Stomach (tissue), 4 donors: ENCODE data around the gene UFSP1.

Experiments
- POLR2A ChIP-seq, 4 donors: fragments of 450-650 bp; IDR thresholded peaks; one replicate each; pipeline ENCODE4 v1.6.1; 2016; ENCODE audit warnings: antibody characterized with exemption in 4 of 4, control low read depth in 2 of 4, mild to moderate bottlenecking in 1 of 4, moderate library complexity in 1 of 4
- POLR2AphosphoS5 ChIP-seq, 3 donors: sonication (generic); formaldehyde crosslinking; IDR thresholded peaks; one replicate each; pipeline ENCODE4 v1.6.1; 2016; ENCODE audit warnings: antibody characterized with exemption in 3 of 3
- TF ChIP-seq, protein P1 (sequence below), 7 experiments: fragments of 450-650 bp in 4 of 7; fragments of 200-600 bp in 3 of 7; sonication (generic) in 3 of 7; IDR thresholded peaks; one replicate each; pipeline ENCODE4 v1.5.1; 2016 to 2019; ENCODE audit warnings: antibody characterized with exemption in 7 of 7, control low read depth in 2 of 7, mild to moderate bottlenecking in 1 of 7

DNA sequence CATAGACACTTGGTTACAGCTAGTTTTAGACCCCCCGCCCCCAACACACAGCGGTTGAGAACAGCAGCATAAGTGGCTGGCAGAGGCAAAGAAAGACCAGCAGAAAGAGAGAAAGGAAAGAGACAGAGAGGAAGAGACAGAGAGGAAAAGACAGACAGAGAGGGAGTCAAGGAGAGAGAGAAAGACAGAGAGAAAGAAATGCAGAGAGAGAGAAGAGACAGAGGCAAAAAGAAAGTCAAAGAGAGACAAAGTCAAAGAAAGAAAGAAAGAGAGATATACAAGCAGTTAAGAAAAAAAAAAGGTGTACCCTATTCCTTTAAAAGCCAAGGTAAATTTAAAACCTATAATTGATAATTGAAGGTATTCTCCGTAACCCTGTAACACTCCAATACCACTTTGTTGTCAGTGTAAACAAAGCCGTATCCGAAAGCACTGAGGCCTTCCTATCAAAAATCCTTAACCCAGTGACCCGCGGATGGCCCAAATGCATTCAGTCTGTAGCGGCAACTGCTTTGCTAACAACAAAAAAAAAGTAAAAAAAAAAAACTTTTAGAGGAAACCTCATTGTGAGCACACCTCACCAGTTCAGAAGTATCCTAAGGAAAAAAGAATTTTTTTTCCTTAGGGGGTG lies 48.9 kb downstream of the UFSP1 start:
- TF ChIP-seq, protein P1, sequence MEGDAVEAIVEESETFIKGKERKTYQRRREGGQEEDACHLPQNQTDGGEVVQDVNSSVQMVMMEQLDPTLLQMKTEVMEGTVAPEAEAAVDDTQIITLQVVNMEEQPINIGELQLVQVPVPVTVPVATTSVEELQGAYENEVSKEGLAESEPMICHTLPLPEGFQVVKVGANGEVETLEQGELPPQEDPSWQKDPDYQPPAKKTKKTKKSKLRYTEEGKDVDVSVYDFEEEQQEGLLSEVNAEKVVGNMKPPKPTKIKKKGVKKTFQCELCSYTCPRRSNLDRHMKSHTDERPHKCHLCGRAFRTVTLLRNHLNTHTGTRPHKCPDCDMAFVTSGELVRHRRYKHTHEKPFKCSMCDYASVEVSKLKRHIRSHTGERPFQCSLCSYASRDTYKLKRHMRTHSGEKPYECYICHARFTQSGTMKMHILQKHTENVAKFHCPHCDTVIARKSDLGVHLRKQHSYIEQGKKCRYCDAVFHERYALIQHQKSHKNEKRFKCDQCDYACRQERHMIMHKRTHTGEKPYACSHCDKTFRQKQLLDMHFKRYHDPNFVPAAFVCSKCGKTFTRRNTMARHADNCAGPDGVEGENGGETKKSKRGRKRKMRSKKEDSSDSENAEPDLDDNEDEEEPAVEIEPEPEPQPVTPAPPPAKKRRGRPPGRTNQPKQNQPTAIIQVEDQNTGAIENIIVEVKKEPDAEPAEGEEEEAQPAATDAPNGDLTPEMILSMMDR (IDR thresholded peaks at IDR 0.05), result no peak
- TF ChIP-seq POLR2A (IDR thresholded peaks at IDR 0.05) (no peak), POLR2AphosphoS5 (IDR thresholded peaks at IDR 0.05) (no peak)
